Uterus (tissue), 2 donors: ENCODE measurements around the gene RAB22A.

Source experiments
- CTCF ChIP-seq, 4 experiments: fragments of 200-600 bp in 2 of 4; fragments of 450-650 bp in 2 of 4; sonication (generic) in 2 of 4; IDR thresholded peaks; one replicate each; pipeline ENCODE4 v1.5.1; 2016 to 2019; ENCODE audit warnings: antibody characterized with exemption in 4 of 4, mild to moderate bottlenecking in 2 of 4, moderate library complexity in 1 of 4
- POLR2A ChIP-seq, 2 donors: fragments of 450-650 bp; IDR thresholded peaks; one replicate each; pipeline ENCODE4 v1.6.1; 2016; ENCODE audit warnings: antibody characterized with exemption in 2 of 2, mild to moderate bottlenecking in 1 of 2, moderate library complexity in 1 of 2

GRCh38 chr20:58381627-58382026, 72.1 kb downstream of the RAB22A start:
- no peak for TF ChIP-seq CTCF (IDR thresholded peaks at IDR 0.05)
- no peak for TF ChIP-seq POLR2A (IDR thresholded peaks at IDR 0.05)
